SK-N-SH (cell line): ENCODE data around the gene SART1. TPM values are rescaled to one million over a fixed set of nuclear protein-coding genes. Genes with fewer than 3 reads are reported as not detected.

ENCODE experiments used
- CTCF ChIA-PET: fragments of 300-600, 350-600 bp; formaldehyde crosslinking; extraction: SDS; loops from one replicate; lab custom pipeline; 2021; lab: Yijun Ruan, JAX
- POLR2A ChIA-PET: fragments of 350-600 bp; sonication (Branson Sonifier 250); formaldehyde crosslinking; extraction: SDS; loops from one replicate; lab custom pipeline; 2020; ENCODE audit warnings: antibody characterized with exemption, inconsistent platforms; lab: Yijun Ruan, JAX
- DNase-seq: peaks from one replicate; pipeline ENCODE4 v3.0.0; 2012
- H2AFZ ChIP-seq: fragments of 200-600 bp; sonication (generic); 2 replicates; pipeline ENCODE4 v1.8.1; 2016; ENCODE audit warnings: antibody characterized with exemption, mild to moderate bottlenecking, low read depth
- H3F3A ChIP-seq: fragments of 200-600 bp; sonication (generic); replicated peaks from 2 replicates; pipeline ENCODE3; 2016; ENCODE audit warnings: antibody characterized with exemption, mild to moderate bottlenecking; ENCODE audit not compliant: insufficient read depth
- H3K27ac ChIP-seq, 2 experiments: fragments of 200-500 bp in 1 of 2; fragments of 200-600 bp in 1 of 2; sonication (Bioruptor generic) in 1 of 2; sonication (generic), shearing (Covaris generic) in 1 of 2; 2 replicates each; pipeline versions ENCODE4 v1.5.1 to v1.6.1; 2014 to 2016; ENCODE audit warnings: low read depth in 2 of 2, inconsistent platforms in 1 of 2, low read length in 1 of 2, mild to moderate bottlenecking in 1 of 2, mixed read lengths in 1 of 2
- H3K27me3 ChIP-seq: fragments of 200-600 bp; sonication (generic), shearing (Covaris generic); 2 replicates; pipeline ENCODE4 v1.6.1; 2016; ENCODE audit warnings: mixed run types; ENCODE audit not compliant: insufficient read depth
- H3K36me3 ChIP-seq, 2 experiments: fragments of 200-500 bp in 1 of 2; fragments of 200-600 bp in 1 of 2; sonication (Bioruptor generic) in 1 of 2; sonication (generic) in 1 of 2; replicated peaks in 1 of 2; 2 replicates each; pipeline versions ENCODE3 to v1.5.1; 2014 to 2016; ENCODE audit warnings: low read length in 1 of 2, mild to moderate bottlenecking in 1 of 2; ENCODE audit not compliant: insufficient read depth in 2 of 2, control insufficient read depth in 1 of 2
- H3K4me1 ChIP-seq, 2 experiments: fragments of 200-500 bp in 1 of 2; fragments of 200-600 bp in 1 of 2; sonication (Bioruptor generic) in 1 of 2; sonication (generic), shearing (Covaris generic) in 1 of 2; 2 replicates each; pipeline versions ENCODE4 v1.5.1 to v1.6.1; 2014 to 2016; ENCODE audit warnings: low read depth in 1 of 2, low read length in 1 of 2, mixed run types in 1 of 2; ENCODE audit not compliant: insufficient read depth in 2 of 2, control insufficient read depth in 1 of 2
- H3K4me2 ChIP-seq: fragments of 200-600 bp; sonication (generic), shearing (Covaris generic); 2 replicates; pipeline ENCODE4 v1.6.1; 2017; ENCODE audit warnings: mixed run types
- H3K4me3 ChIP-seq, 2 experiments: fragments of 200-500 bp in 1 of 2; fragments of 200-600 bp in 1 of 2; sonication (Bioruptor generic) in 1 of 2; sonication (generic), shearing (Covaris generic) in 1 of 2; 2 replicates each; pipeline versions ENCODE4 v1.5.1 to v1.8.1; 2014 to 2016; ENCODE audit warnings: low read depth in 2 of 2, inconsistent platforms in 1 of 2, low read length in 1 of 2, mild to moderate bottlenecking in 1 of 2, mixed read lengths in 1 of 2, moderate library complexity in 1 of 2
- H3K79me2 ChIP-seq: fragments of 200-600 bp; sonication (generic); 2 replicates; pipeline ENCODE4 v1.8.1; 2017; ENCODE audit warnings: mild to moderate bottlenecking; ENCODE audit not compliant: insufficient read depth
- H3K9ac ChIP-seq: fragments of 200-600 bp; sonication (generic); 2 replicates; pipeline ENCODE4 v1.6.1; 2017; ENCODE audit warnings: mixed run types
- H3K9me2 ChIP-seq: fragments of 200-600 bp; sonication (generic); 2 replicates; pipeline ENCODE4 v1.6.1; 2017; ENCODE audit warnings: mixed run types
- H3K9me3 ChIP-seq: fragments of 200-600 bp; sonication (generic); 2 replicates; pipeline ENCODE4 v1.6.1; 2017; ENCODE audit warnings: mixed run types, mild to moderate bottlenecking, moderate library complexity
- H4K20me1 ChIP-seq: fragments of 200-600 bp; sonication (generic); 2 replicates; pipeline ENCODE4 v1.6.1; 2017; ENCODE audit warnings: mild to moderate bottlenecking, mixed run types; ENCODE audit not compliant: insufficient read depth
- JUND ChIP-seq: IDR thresholded peaks from 2 replicates; pipeline ENCODE4 v1.4.0; 2012
- SIN3A ChIP-seq: IDR thresholded peaks from 2 replicates; pipeline ENCODE4 v1.6.1; 2012; ENCODE audit warnings: low read depth, mild to moderate bottlenecking, low read length, moderate library complexity, borderline replicate concordance
- TCF12 ChIP-seq: IDR thresholded peaks from 2 replicates; pipeline ENCODE4 v1.4.0; 2012
- WGBS: methylation state at CpG from one replicate; pipeline ENCODE4 v1.1.6; 2017; ENCODE audit warnings: low lambda C conversion rate; 5-methylcytosine and 5-hydroxymethylcytosine counted together
- polyA plus RNA-seq, 3 experiments: library from polyadenylated mRNA; depleted of rRNA; stranded (reverse); fragments of >200 nt; gene quantifications; 2 replicates each; pipeline ENCODE4 v1.2.3, GENCODE V29; 2012
- TF ChIP-seq, protein P1 (sequence below): IDR thresholded peaks from 2 replicates; pipeline ENCODE4 v1.4.0; 2012; ENCODE audit warnings: low read depth, borderline replicate concordance
- TF ChIP-seq, protein P2 (sequence below): IDR thresholded peaks from 2 replicates; pipeline ENCODE4 v1.6.1; 2012; ENCODE audit warnings: mild to moderate bottlenecking, low read depth, low read length, moderate library complexity

SART1 gene
- polyA plus RNA-seq, 1 of the 3 experiments (the other 2 are of a cell fraction) = 73.6 TPM

DNA sequence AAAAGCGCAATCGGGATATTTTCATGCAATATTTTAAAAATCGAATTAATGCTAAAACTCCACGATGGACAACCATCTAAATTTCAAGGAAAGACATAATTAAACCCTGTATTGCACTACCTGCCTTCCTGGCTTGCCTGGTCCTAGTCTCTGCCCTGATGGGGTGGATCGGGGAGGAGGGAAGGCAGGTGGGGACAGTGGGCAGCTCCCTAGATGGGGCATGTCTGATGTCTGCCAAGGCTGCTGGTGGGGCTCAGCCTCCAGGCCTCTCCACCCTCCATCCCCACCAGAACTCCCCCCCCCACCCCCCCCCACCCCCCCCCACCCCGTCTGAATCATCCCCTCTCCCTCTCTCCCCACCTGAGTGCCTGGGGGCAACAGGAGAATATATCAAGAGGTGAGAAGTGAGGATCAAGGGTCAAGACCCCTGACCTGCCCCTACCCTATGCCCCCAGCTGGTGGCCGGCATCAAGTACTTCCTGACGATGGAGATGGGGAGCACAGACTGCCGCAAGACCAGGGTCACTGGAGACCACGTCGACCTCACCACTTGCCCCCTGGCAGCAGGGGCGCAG lies 50.9 kb downstream of the SART1 start:
- peaks cover 11% of the 10 kb centered on the region; the same call in 1 of the 2 replicates for H3K79me2 ChIP-seq
- 62% methylated on average over 10 of the region's 12 CpGs for WGBS
- H3K4me3 ChIP-seq = no peak overlapping the region
- no peak overlapping the region for H3K9ac ChIP-seq
- no peaks in the 10 kb centered on the region for H3K9me2 ChIP-seq
- no peaks in the 10 kb centered on the region for H3K36me3 ChIP-seq
- DNase-seq = no peak
- H3K4me2 ChIP-seq = no peak overlapping the region
- no peaks in the 10 kb centered on the region for H3K27me3 ChIP-seq
- CTCF ChIA-PET = interaction anchor here (1.6 to 4.3 kb wide), 4 partner anchors 10 to 56 kb away, joined by 6 to 36 read pairs (median 8); partner anchors contain the start of genes BANF1 and EIF1AD
- H3K27ac ChIP-seq = no peak overlapping the region
- H3K4me1 ChIP-seq = peaks cover 15 to 29% of the 10 kb centered on the region in 2 experiments; a peak in 3 of 4 replicates
- POLR2A ChIA-PET = no interaction called here
- H3K9me3 ChIP-seq = no peaks in the 10 kb centered on the region
- no peak overlapping the region for H2AFZ ChIP-seq
- H3F3A ChIP-seq = peaks cover 43% of the 10 kb centered on the region
- H4K20me1 ChIP-seq = no peaks in the 10 kb centered on the region
- TF ChIP-seq, protein P1, sequence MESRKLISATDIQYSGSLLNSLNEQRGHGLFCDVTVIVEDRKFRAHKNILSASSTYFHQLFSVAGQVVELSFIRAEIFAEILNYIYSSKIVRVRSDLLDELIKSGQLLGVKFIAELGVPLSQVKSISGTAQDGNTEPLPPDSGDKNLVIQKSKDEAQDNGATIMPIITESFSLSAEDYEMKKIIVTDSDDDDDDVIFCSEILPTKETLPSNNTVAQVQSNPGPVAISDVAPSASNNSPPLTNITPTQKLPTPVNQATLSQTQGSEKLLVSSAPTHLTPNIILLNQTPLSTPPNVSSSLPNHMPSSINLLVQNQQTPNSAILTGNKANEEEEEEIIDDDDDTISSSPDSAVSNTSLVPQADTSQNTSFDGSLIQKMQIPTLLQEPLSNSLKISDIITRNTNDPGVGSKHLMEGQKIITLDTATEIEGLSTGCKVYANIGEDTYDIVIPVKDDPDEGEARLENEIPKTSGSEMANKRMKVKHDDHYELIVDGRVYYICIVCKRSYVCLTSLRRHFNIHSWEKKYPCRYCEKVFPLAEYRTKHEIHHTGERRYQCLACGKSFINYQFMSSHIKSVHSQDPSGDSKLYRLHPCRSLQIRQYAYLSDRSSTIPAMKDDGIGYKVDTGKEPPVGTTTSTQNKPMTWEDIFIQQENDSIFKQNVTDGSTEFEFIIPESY = no peak

DNA sequence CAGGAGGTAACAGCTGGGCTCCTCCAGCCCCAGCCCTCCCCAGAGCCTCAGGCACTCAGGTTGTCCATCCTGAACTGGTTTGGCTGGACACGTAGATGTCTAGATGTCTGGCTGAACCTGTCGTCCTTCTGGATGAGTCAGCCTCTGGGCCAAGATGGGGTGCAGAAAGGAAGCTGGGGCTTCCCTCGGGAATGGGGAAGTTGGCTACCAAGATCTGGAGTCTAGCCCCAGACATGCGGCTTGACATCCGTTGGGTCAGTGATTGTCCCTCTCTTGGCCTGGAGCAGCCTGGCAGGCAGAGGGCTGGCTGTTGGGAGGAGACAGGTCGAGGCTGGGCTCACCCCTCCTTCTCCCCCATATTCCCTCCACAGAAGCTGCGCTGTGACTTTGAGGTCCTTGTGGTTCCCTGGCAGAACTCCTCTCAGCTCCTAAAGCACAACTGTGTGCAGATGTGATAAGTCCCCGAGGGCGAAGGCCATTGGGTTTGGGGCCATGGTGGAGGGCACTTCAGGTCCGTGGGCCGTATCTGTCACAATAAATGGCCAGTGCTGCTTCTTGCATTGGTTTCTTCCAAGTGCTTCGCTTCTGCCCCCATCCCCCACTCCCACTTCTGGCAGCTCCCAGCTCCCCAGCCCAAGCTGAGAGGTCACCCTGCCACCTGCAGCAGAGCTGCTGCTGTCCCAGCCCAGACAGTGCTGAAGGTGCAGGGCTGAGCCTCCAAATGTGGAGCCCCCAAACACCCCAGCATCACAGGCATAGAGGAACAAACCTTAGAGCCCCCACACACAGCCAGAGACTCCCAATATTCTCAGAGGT lies 51.6 kb downstream of the SART1 start:
- TF ChIP-seq, protein P2, sequence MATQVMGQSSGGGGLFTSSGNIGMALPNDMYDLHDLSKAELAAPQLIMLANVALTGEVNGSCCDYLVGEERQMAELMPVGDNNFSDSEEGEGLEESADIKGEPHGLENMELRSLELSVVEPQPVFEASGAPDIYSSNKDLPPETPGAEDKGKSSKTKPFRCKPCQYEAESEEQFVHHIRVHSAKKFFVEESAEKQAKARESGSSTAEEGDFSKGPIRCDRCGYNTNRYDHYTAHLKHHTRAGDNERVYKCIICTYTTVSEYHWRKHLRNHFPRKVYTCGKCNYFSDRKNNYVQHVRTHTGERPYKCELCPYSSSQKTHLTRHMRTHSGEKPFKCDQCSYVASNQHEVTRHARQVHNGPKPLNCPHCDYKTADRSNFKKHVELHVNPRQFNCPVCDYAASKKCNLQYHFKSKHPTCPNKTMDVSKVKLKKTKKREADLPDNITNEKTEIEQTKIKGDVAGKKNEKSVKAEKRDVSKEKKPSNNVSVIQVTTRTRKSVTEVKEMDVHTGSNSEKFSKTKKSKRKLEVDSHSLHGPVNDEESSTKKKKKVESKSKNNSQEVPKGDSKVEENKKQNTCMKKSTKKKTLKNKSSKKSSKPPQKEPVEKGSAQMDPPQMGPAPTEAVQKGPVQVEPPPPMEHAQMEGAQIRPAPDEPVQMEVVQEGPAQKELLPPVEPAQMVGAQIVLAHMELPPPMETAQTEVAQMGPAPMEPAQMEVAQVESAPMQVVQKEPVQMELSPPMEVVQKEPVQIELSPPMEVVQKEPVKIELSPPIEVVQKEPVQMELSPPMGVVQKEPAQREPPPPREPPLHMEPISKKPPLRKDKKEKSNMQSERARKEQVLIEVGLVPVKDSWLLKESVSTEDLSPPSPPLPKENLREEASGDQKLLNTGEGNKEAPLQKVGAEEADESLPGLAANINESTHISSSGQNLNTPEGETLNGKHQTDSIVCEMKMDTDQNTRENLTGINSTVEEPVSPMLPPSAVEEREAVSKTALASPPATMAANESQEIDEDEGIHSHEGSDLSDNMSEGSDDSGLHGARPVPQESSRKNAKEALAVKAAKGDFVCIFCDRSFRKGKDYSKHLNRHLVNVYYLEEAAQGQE = peak; percentile 85
- TF ChIP-seq JUND (no peak), SIN3A (no peak), TCF12 (no peak)
- Histone ChIP-seq H3K9ac (no peak overlapping the region), H3K9me3 (no peaks in the 10 kb centered on the region), H3K27ac (0 out of 4 replicates have a peak overlapping the region, but pooled peaks of 1 of the 2 experiments have one; percentile 92), H4K20me1 (no peaks in the 10 kb centered on the region), H2AFZ (no peak overlapping the region), H3K36me3 (no peaks in the 10 kb centered on the region), H3K79me2 (peaks cover 15% of the 10 kb centered on the region; the same call in 1 of the 2 replicates), H3K4me1 (peaks cover 15 to 29% of the 10 kb centered on the region in 2 experiments; a peak in 3 of 4 replicates), H3F3A (peaks cover 36% of the 10 kb centered on the region), H3K9me2 (no peaks in the 10 kb centered on the region), H3K4me2 (no peak overlapping the region), H3K4me3 (no peak overlapping the region), H3K27me3 (no peaks in the 10 kb centered on the region)
- ChIA-PET CTCF (interaction anchor here (1.6 to 4.3 kb wide), 4 partner anchors 10 to 55 kb away, joined by 6 to 36 read pairs (median 8); partner anchors contain the start of genes BANF1 and EIF1AD), POLR2A (no interaction called here)
- 83% methylated on average over 9 of the region's 12 CpGs for WGBS
- DNase-seq = no peak
